A549 treated with DMSO at 1 μM for 4 hours (cell line): ENCODE results near the gene EIF4G2. TPM values are rescaled to one million over a fixed set of nuclear protein-coding genes. Genes with fewer than 3 reads are reported as not detected.

ENCODE experiments used
- total RNA-seq: library from RNA; stranded (reverse); fragments of 200-300 nt; extraction: Qiagen RNA extraction; gene quantifications from 5 replicates; pipeline ENCODE4 v1.2.3, GENCODE V29; 2022; ENCODE audit warnings: low read depth

The EIF4G2 gene
- total RNA-seq: 647 to 900 TPM (median 748 TPM) in 5 replicates

DNA sequence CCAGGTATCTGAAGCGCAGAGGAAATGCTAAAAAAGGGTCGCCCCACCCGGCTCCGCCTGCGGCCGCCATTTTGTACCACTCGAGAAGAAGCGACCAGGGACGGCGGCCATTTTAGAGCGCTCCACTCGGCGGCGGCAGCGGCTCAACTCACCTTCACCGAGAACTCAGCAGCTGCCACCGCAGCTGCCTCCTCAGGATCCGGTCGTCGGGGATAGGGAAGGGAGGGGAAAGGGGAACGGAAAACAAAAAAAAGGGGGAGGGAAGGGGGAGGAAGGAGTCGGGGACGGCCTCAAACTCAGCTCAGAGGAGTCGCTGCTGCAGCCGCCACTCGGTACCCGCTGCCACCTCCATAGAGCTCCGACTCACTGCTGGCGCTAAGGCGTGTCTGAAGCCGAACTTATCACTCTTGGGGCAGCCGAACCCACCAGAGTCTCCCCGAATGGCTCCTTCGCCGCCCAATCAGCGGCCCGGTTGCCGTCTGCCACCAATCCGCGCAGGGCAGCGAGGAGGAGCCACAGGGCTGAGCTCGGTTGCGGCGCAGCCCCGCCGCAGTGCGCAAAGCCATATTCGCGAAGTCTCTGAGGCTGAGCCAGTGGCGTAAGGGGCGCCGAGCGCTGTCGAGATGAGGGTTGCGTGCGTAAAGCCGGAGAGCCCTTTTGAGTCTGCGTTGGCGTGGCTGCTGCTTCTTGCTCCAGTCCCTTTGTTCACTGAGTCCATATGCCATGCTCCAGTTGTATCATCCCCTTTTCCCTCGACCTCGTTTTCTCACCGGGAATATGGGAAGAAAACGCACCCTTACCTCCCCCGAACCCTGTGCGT is at the start of gene EIF4G2:
EIF4G2 (minus strand) TSS at position 374 of the 820 bp plus-strand sequence.

DNA sequence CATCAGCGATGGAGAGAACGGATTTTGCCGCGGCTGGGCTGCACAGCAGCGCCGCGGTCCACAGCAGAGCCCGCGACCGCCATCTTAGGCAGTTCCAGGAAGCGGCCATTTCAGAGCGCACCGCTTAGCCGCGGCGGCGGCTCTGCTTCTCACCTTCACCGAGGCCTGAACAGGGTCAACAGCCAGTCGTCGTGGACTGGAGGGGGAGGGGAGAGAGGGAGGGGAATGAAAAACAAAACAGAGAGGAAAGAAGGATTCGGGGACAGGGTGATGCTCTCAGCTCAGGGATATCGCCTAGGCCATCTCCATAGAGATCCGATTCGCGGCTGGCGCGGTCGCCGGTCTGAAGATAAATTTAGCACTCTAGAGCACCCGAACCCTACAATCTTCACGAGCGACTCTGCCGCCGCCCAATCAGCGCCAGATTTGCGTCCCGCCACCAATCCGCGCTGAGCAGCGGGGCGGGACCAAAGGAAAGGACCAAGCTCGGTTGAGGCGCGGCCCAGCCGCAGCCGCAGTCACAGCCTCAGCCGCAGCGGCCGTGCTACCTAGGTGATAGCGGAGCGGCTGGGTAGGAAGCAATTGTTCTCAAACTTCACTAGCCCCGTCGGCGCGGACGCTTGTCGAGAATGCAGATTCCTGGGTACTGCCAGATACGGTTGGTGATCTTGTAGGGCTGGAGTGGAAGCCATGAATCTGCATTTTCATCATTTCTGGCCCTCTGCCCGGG is 49.1 kb upstream of the EIF4G2 start, which contains the start of gene ZBED5:
ZBED5 (minus strand) TSS at position 345 of the 730 bp plus-strand sequence. CDS start 3,108 bp downstream, outside the sequence.

DNA sequence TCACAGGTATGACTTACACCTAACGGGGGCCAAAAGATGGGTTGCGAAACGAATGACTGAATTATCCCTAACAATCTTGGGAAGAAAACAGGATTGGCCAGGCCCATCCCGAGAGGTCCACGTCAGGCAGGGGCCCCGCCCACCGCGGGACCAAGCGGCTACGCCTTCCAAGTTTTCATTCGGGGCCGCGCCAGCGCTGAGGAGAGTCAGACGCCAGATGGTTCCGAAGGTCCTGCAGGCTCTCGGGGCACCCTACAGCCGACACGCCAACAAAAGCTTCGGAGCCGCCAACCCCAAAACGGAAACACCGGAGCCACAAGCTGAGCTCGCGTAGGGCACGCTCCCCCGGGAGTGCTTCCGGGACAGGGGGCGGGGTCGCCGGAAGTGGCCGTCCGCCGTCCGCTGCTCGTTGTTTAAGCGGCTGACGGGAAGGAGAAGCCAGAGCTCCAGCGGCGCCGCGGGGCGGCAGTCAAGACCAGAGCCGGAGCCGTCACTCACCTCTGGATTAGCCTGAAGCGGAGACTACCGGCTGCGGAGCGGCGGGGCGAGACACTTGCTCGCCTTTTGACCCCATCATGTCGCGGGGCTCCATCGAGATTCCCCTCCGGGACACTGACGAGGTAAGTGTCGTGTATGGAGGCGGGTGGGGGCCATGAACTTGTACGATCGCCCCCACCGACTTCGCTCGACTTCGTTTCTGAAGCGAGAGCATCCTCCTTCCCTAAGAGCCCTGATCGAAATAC is 57.7 kb downstream of the EIF4G2 start, which contains the start of gene CTR9:
CTR9 (plus strand) TSS at position 409 of the 743 bp plus-strand sequence; CDS start at position 576, 167 bp downstream.

Other genes with a start within 250 kb of the EIF4G2 start
- 0.03 to 0.17 TPM (median 0.05 TPM) in 3 of 5 replicates, not detected in the others for gene LYVE1, start 240.3 kb downstream of the EIF4G2 start, total RNA-seq
- gene IRAG1, start 115.2 kb downstream of the EIF4G2 start, total RNA-seq: 0.02 to 0.08 TPM (median 0.05 TPM) in 3 of 5 replicates, not detected in the others
- 23.0 to 27.8 TPM (median 27.2 TPM) in 5 replicates for gene CTR9, start 57.7 kb downstream of the EIF4G2 start, total RNA-seq
- 30.5 to 43.0 TPM (median 38.2 TPM) in 5 replicates for gene ZBED5, start 49.1 kb upstream of the EIF4G2 start, total RNA-seq